GM21723 (cell line): ENCODE results near the gene CBFA2T3.
"Not testable (repeated sequence)": the region's sequence is repeated elsewhere in the genome, so short reads cannot be mapped to it uniquely, and the experiment has no call there.

Source experiments
- ATAC-seq: cut with Tn5 transposase; IDR thresholded peaks from one replicate; pipeline ENCODE4 v1.9.1; 2021; ENCODE audit warnings: mild to moderate bottlenecking, moderate library complexity; ENCODE audit not compliant: unreplicated experiment

CBFA2T3 gene

DNA sequence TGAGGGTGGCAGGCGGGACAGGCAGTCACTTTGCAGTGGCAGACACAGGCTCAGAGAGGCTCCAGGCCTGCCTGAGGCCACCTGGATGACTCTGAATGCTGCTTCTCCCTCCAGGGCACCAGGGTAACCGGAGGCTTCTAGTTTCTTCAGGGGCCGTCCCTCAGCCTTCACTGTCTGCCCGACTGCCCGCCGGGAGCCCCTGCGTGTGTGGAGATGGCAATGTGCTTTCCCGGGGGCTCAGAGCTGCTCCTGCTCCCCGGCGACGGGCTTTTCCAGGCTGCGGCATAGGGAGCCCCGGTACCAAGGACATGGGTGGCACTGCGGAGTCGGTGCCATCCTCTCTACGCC, 51.5 kb downstream of the CBFA2T3 start:
- no peak for ATAC-seq

DNA sequence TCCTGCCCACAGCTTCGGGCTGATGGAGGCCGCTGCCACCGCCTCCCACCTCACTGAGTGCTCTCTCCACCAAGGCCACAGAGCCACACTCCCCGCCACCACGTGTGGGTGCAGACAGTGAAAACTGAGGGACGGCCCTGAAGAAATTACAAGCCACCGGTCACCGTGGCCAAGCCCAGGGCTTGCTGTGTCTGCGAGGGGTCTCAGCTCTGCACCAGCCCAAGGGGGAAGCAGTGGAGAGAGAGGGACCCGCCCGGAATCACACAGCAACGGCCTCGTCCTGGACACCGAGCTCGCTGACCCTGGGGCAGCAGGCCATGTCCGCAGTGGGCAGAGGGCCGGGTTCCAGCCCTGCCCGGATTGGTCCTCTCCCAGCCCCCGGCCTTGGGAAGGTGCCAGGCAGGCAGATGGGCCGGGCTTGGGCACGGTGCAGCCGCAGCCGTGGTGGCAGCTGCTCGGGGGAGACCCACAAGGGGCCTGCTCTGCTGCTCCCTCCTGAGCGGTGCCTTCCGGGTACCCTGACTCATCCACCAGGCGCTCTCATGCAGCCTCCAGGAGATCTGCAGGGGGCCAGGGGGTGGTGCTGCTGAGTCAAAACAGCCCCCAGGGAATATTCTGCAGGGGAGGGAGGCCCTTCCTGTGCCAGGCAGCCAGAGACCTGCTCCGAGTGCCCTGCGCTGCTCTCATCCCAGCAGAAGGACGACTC, 52.0 kb downstream of the CBFA2T3 start:
- no peak for ATAC-seq

DNA sequence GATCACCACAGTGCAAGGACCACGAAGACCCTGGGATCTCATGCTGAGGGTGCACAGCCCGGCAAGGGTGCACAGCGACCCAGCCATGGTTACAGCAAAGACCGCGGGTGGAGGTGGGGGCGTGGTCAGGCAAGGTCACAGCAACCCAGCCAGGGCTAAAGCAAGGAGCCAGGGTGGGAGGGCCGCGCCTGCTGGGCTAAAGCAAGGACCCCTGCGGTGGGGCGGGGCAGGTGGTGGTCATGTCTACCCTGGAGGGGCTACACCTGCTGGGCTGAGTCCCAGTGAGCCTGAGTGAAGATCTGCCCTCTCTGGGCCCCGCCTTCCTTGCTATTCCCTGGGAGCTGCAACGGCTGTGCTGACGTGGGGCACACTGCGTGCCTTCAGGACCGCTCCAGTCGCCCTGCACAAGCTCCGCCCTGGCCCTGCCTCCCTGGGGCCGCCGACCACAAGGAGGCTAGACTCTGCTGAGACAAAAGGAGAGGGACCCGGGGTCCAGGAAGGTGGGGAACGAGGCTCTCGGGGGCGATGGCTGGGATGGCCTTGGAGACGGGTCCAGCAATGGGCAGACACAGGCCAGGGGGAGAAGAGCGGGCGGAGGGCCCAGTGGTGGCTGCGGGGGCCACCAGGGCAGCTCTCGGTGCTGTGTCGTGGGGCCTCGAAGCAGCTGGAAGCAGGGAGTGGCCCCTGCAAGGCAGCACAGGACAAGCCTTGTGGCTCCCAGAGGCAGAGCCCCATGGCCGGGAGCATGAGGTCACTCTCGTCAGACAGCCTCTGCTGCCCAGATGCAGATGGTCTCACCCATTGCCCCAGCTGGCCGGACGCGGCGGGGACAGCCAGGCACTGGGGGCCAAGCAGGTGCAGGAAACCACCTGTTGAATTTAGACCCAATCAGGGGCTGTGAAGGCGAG, 52.8 kb downstream of the CBFA2T3 start:
- no peak for ATAC-seq

DNA sequence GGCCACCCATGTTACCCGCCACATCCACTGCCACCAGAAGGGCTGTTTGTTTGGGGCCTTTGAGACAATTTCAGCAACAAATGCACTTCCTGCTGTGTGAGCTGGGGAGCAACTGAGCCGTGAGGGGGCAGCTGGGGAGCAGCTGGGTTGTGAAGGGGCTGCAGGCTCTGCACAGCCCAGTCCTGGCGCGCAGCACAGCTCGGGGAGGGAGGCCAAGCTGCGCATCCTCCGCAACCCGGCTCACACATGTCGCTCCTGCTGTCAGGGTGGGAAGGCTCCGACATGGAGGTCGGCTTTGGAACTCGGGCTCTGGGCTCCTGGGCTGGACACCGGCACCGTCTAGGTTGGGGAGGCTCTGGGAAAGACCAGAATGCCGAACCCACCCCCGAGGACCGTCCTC, 53.6 kb downstream of the CBFA2T3 start:
- no peak for ATAC-seq

DNA sequence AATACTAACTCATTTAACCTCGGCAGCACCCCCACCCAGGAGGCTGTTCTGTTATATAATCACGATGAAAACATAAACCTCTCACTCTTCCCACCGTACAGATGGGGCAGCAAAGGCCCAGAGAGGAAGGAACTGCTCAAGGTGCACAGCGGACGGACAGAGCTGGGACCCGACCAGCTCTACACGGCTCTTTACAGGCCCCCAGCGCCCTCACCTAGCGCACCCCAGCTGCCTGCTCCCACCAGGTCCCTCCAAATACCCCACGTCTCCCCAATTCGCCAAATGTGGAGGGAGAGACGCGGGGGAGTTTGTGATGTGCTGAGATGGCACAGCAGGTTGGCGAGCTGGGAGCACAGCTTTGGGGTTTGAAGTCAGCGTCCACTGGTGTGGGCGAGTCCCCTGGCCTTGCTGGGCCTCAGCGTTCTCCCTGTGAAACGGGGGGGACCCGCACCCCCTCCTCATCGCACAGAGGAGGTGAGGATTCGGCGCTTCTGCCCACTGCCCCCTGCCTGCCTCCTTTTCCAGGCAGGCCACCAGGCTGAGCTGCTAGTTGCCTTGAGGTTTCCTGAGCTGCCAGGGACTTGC, 54.1 kb downstream of the CBFA2T3 start:
- no peak for ATAC-seq

DNA sequence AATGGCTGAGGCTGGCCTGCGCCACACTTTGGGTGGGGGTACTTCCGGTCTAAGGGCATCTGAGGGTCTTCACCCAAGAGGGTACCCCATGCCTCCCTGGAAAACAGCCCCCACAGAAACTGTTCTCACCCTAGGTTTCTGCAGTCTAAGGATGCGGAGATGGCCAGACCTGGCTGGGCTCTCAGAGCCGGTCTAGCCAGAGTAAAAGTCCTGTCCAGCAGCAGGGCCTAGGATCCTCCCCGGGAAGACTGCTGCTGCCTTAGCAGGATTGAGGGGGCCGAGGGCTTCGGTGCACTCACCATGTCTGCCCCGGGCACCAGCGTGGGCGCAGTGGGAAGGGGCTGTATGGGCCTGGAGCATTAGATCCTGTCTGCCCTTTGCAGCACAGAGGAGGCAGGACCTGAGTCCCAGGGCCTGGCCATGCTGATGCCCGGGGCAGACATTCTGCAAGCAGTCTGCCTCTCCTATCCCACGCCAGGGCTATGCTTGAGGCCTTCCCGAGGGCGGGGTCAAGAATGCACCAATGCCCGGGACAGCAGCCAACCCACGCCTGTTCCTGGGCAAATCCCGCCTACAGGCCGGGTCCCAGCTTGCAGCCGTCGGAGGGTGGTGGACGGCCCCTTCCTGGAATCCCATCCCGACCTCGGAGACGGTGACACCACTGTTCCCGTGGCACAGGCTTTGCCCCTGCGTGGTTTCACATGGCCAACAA, 54.7 kb downstream of the CBFA2T3 start:
- no peak for ATAC-seq

DNA sequence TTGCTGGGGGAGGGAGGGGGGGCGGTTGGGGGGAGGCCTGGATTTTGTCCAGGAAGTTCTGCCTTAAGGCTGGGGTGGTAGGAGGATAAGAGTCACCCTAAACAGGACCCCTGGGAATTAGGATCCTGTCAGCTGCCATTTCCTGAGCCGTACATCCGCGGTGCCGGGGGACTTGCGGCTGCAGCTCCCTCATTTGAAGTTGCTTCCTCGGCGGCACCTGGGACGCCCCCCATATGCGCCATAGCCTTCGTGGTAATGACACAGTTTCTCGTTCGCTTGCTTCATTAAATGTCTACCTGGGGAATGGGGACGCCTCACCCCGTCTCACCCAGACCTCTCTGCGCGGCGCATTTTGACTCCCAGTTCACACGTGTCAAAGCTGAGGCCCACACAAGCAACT, 55.4 kb downstream of the CBFA2T3 start:
- ATAC-seq, result no peak

DNA sequence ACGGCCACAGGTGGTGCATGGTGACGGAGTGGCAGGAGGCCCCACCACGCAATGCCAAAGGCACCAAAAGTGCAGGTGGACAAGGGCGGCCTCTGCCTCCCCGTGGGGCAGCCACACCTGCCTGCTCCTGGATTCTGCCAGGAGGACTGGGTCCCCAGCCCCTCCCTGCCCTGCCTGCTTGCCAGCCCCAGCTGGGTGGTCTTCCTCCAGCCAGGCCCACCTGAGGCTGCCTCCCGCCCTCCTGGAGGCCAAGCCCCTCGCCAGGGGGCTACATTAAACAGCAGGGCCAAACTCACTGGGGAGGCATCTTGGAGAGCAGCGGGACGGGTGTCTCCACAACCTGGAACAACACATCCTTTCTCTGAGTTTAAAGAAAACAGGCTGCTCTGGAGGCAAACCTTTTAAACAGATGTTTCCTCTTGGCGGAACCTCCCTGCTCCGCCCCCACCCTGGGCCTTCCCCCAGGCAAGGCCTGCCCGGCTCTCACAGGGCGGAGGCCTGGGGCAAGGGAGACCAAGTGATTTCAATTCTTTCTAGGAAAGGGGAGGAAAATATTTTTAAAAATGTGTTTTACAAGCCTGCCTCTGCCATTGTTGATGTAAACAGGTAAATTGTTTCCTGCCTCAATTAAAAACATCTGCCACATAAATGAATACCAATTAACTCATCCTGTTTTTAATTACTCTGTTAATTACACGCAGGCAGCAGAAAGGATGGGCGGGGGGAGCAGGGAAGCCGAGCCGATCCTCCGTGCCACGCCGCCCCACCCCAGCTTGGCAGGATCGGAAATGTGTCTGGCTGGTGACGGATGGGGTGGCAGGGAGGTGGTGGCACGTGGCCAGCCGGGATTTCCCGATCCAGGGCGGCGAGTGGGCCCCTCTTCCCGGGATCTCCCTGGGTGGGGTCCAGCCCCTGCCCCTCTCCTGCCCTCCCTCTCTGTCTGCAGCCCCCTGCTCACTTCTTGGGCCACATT, 56.1 kb downstream of the CBFA2T3 start:
- ATAC-seq, result no peak

DNA sequence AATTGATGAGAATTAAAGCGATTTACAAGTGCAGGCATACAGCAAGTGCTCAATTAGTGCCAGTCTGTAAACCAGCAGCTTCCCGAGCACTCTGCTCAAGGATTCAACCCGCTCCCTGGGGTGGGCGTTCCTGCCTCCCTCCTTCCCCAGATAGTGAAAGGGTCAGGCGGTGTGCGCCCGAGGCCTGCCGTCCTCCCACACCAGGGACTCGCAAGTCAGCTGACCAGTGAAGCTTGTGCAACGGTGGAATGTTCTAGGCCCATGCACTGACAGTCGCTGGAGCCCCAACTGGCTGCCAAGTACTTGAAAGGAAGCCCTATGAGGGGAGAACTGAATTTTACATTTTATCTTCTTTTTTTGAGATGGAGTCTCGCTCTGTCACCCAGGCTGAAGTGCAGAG, 57.1 kb downstream of the CBFA2T3 start:
- no peak for ATAC-seq

DNA sequence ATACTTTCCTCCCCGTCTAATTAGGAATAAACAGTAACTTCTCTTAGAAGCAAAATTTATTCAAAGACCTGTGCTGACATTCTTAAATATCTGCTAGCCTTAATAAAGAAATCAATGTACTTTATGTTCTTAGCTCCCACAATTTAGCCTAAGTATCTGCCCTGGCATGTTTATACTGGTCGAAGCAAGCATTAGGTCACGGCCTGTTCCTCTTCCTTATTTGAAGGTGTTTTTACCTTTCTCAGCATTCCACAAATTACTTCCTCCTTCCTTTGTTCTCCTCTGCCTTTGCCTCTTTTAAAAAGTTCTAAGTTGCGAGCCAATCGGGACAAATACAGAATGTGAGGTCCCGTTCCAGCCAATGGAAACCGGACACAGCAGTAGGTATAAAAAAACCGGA, 58.1 kb downstream of the CBFA2T3 start:
- ATAC-seq, result not testable (repeated sequence)

DNA sequence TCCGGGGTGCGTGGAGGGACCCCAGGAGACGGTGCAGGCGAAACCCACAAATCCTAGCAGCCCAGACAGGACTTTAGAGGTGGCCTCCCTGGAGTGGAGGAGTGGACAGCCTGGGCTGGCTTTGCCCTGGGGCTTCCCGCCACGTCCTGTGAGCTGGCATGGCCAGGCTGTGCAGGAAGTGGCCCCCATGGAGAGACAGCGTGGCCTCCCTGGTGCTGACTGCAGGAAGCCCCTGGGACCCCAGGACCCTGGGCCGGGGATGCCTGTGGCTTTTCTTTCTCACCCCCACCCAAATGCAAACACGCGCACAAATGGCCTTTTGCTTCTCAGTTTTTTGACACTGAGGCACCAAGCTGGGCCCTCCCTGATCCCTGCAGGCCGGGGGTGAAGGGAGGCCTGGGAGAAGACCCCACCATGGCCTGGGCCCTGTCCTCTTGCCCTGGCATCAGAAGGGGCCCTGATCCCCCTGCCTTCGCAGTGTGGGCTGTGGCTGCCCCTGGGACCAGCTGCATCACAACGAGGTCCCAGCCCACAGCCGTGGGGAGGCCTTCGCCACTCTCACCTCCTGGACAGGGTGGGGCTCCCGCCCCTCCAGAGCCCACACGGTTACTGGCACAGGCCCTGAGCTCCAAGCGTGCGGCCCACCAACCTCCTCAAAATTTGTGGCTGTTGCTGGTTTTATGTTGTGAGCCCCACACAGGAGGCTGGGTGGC, 58.9 kb downstream of the CBFA2T3 start:
- no peak for ATAC-seq

DNA sequence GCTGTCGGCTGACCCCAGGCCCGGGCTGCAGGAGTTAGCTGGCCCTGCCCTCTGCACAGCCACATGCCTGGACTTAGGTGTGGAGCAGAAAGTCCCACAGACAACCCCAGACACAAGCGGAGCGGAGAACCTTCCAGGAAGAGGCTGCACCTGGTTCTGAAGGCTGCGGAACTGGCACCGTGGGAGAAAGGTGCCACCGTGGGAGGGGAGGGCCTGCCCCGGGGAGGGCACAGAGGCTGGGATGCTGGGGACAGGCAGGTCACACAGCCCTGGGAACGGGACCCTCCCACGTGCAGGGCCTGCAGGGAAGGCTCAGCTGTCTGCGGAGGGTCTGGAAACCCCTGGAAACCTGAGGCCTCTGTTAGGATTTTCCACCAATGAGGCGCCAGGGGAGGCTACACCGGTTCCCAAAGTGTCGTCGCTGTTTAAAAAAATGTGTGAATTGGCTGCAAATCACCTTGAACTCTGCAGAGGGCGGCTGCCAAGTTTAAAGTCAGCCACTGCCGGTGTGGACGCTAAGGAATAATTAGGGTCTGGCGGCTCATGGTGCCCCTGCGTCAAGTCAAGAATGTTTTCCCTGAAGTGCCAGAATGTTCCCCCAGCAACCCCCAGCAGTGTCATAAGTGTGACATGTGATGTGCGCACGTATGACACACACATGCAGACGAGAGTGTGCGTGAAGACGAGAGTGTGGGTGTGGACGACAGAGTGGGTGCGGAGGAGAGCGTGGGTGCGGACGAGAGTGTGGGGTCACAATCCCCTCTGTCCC, 59.7 kb downstream of the CBFA2T3 start:
- ATAC-seq, result no peak

DNA sequence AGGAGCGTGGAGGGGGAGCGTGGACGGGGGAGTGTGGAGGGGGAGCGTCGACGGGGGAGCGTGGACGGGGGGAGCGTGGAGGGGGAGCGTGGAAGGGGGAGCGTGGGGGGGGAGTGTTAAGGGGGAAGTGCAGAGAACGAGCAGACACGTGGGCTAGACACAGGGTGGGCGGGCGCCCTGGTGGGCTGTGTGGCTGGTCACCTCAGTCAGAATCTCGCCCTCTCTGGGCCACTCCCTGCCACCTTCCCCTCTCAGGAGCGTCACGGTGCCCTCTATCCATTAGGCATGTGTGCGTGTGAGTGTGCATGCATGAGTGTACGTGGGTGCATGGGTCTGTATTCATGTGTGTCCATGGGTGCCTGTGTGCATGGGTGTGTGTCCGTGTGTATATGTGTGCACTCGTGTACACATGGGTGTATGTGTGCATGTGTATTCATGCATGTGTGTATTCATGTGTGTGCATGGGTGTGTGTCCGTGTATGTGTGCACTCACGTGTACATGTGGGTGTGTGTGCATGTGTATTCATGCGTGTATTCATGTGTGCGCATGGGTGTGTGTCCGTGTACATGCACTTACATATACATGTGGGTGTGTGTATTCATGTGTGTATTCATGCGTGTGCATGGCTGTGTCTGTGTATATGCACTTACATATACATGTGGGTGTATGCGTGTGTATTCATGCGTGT, 61.2 kb downstream of the CBFA2T3 start:
- ATAC-seq, result no peak

DNA sequence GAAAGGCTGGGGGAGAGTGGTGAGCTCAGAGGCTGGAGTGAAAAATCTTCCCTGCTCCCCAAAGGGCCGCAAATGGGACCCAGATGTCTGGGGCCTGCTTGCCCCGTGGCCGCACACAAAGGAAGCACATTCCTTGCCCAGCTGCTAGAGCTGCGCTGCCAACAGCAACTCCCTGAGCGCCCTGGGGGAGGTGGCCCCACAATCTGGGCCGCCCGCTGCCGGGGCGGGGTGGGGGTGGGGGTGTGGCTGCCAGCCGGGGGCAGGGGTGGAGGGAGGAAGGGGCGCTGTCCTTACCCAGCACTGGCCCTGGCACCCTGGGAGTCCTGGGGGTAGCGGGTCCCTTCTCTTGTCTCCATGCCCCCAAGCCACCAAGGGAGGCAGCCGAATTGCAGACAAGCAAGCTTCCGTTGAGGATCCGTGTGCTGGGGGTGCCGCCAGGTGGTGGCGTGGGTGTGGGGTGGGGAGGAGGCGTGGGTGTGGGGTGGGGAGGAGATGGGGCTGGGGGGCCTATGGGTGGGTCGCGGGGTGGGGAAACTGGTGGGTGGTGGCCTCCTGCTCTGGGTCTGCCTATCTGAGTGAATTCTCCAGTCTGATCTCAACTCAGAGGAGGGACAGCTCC, 62.1 kb downstream of the CBFA2T3 start:
- no peak for ATAC-seq

DNA sequence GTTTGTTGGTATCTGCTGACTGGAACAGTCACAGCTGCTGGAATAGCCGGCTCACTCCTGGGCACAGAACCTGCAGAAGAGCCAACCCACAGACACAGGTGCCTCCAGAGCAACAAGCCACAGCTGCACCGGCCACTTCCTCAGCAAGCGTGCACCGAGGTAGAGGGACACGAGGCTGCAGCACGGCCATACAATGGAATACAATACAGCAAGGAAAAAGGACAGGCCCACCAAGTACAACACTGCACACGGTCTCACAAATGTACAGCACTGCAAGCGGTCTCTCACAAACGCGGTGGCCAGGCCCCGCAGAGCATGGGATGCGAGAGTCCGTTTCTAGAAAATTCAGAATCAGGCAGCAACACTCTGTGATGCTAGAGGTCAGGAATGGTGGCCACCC, 63.1 kb downstream of the CBFA2T3 start:
- no peak for ATAC-seq

DNA sequence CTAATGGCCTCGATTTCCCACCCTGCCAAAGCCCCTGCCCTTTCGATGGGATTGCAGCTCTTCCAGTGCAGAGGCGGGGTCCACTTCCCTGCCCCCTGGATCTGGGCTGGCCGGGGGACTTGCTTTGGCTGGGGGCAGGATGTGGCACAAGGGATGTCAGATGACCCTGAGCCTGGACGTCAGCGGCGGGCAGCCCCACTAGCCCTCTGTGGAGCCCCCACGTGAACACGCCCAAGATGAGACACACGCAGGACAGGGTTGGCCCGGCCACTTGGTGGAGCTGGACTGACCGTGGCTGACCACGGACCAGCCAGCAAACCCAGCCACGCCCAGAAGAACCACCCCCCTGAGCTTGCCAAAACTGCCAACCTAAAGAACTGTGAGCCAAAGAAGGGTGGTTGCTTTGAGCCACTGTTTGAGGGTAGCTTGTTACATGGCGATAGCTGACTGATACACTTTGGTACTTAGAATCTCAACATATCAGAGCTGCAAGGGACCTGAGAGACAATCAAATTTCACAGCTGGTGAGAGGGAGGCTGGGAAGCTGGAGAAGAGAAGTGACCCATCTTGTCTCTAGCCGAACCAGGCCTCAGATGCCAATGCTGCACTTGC, 63.9 kb downstream of the CBFA2T3 start:
- no peak for ATAC-seq

DNA sequence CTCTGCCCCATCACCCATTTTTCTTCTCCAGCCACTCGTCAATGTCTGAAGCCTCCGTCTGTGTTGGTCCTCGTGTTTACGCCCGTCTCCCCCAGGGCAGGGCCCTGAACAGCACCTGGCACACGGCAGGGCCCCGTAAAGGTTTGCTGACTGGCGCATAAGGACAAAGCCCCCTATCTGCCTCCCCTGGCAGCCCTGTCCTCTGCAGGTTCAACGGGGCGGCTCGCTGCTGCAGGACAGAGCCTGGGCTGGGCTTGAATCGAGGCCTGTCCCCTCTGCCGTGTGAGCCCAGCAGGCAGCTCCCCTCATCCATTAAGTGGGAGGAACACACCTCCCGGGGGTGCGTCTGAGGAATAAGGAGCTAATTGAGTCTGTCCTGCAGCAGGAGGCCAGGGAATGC, 64.5 kb downstream of the CBFA2T3 start:
- no peak for ATAC-seq

DNA sequence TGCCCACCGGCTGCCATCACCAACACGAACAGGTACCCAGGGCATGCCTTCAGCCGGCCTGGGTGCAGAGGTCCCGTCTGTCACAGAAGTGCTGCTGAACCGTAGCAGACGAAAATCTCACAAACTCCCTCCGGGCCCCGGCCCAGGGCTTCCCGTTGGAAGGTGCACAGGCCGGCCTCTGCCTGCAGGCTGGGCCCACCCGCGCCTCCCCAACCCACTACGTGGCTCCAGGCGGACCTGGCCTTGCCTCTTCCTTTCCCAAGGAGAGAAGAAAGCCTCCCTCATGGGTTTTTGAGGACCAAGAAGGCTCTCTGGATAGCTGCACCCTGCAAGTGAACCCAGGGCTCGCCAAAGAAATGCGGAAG, 65.1 kb downstream of the CBFA2T3 start:
- ATAC-seq, result no peak
